ENCODE measurements around the gene UNC13D.

The UNC13D gene

DNA sequence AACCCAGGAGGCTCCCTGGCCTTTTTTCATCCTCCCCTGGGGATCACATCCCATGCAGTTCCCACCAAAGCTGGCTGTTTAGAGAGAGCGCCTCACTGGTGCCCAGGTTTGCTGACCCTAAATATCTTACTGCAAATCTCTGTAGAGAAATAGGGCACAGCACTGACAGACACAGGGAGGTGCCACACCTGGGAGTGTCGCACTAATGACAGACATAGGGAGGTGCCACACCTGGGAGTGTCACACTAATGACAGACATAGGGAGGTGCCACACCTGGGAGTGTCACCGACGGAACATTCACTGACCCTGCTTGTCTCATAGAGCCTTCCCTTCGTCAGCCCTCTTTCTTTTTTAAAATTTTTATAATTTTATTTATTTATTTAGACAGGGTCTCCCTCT, 34.0 kb downstream of the UNC13D start:
- H3K4me1 ChIP-seq (ENCODE audit: control insufficient read depth in 1 of 2, insufficient read depth in 1 of 2, low read depth in 1 of 2, low read length in 1 of 2): no peaks in the 10 kb centered on the region
- H3K27me3 ChIP-seq: no peaks in the 10 kb centered on the region
- no peaks in the 10 kb centered on the region for H3K9me3 ChIP-seq
- H3K4me3 ChIP-seq (ENCODE audit: low read depth in 1 of 2, low read length in 1 of 2): no peak overlapping the region
- H3K36me3 ChIP-seq: peaks cover 52% of the 10 kb centered on the region
- no peak overlapping the region for H3K27ac ChIP-seq
- TF ChIP-seq, protein P1, sequence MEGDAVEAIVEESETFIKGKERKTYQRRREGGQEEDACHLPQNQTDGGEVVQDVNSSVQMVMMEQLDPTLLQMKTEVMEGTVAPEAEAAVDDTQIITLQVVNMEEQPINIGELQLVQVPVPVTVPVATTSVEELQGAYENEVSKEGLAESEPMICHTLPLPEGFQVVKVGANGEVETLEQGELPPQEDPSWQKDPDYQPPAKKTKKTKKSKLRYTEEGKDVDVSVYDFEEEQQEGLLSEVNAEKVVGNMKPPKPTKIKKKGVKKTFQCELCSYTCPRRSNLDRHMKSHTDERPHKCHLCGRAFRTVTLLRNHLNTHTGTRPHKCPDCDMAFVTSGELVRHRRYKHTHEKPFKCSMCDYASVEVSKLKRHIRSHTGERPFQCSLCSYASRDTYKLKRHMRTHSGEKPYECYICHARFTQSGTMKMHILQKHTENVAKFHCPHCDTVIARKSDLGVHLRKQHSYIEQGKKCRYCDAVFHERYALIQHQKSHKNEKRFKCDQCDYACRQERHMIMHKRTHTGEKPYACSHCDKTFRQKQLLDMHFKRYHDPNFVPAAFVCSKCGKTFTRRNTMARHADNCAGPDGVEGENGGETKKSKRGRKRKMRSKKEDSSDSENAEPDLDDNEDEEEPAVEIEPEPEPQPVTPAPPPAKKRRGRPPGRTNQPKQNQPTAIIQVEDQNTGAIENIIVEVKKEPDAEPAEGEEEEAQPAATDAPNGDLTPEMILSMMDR (IDR thresholded peaks at IDR 0.05): no peak

DNA sequence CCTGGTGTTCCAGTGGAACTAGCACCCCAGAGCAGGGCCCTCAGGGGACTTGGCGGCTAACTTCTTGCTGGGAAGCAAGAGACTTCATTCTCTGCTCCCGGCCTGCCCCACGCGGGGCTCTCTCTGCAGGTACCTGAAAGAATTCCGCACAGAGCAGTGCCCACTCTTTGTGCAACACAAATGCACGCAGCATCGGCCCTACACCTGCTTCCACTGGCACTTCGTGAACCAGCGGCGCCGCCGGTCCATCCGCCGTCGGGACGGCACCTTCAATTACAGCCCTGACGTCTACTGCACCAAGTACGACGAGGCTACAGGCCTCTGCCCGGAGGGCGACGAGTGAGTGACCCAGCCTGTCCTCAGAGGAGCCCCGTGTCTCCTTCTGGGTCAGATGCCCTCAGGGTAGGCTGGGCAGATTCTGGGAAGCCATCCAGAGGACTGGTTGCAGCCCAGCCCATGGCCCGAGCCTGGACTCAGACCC, 34.5 kb downstream of the UNC13D start:
- H3K4me3 ChIP-seq (ENCODE audit: low read depth in 1 of 2, low read length in 1 of 2): no peak overlapping the region
- H3K27me3 ChIP-seq: no peaks in the 10 kb centered on the region
- TF ChIP-seq, protein P1 (IDR thresholded peaks at IDR 0.05): no peak
- no peak overlapping the region for H3K27ac ChIP-seq
- H3K9me3 ChIP-seq: no peaks in the 10 kb centered on the region
- no peaks in the 10 kb centered on the region for H3K4me1 ChIP-seq (ENCODE audit: control insufficient read depth in 1 of 2, insufficient read depth in 1 of 2, low read depth in 1 of 2, low read length in 1 of 2)
- peaks cover 46% of the 10 kb centered on the region for H3K36me3 ChIP-seq

DNA sequence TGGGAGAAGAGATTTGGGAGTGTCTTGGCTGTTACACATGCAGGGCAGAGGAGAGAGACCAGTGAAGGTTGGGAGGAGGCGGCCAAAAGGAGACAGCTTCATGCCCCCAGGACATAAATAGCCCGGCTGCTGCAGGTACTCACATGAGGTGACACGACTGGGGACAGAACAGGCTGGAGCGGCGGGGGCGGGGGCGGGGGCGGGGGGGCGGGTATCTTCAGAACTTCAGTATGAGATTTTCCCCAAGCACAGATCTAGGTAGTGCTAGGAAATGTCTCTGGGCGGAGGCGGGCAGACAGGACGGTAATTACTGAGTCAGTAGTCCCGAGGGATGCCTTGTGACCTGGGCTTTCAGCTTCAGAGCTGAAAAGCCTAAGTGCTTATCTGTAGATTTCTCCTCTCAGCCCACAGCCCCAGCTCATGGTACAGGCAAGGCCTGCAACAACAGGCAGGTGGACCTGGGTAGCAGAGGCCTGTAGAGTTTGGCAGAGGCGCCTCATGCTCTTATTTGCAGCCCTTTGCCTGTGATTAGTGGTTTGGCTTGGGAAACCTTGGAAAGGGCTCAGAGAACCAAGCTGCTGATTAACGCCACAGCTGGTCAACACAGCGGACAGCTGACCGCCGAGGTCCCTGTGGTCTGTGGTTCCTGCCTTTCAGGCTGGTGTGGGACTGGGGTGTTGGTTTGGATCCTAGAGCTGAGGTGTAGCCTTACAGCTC, 35.1 kb downstream of the UNC13D start:
- TF ChIP-seq, protein P1 (IDR thresholded peaks at IDR 0.05): no peak
- no peak overlapping the region for H3K4me3 ChIP-seq (ENCODE audit: low read depth in 1 of 2, low read length in 1 of 2)
- H3K27me3 ChIP-seq: no peaks in the 10 kb centered on the region
- peaks cover 43% of the 10 kb centered on the region for H3K36me3 ChIP-seq
- no peak overlapping the region for H3K27ac ChIP-seq
- no peaks in the 10 kb centered on the region for H3K9me3 ChIP-seq
- no peaks in the 10 kb centered on the region for H3K4me1 ChIP-seq (ENCODE audit: control insufficient read depth in 1 of 2, insufficient read depth in 1 of 2, low read depth in 1 of 2, low read length in 1 of 2)

DNA sequence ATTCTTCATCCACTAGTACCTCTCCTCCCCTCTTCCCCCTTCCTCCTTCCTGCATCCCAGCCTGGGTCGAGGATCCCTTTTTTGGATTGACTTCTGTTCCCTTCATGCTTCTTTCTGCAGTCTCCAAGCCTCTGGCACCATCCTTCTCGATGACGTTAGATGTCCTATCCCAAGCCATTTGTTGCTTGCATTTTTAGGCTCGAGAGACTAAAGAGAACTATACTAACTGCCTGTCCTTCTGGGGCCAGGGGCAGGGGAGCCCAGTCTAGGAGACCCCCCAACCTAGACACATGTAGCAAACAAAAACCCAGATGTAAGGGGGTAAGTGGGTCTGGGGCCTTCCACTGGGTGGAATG, 35.7 kb downstream of the UNC13D start:
- no peaks in the 10 kb centered on the region for H3K4me1 ChIP-seq (ENCODE audit: control insufficient read depth in 1 of 2, insufficient read depth in 1 of 2, low read depth in 1 of 2, low read length in 1 of 2)
- H3K27ac ChIP-seq: no peak overlapping the region
- no peaks in the 10 kb centered on the region for H3K9me3 ChIP-seq
- H3K36me3 ChIP-seq: peaks cover 37% of the 10 kb centered on the region
- TF ChIP-seq, protein P1 (IDR thresholded peaks at IDR 0.05): no peak
- no peaks in the 10 kb centered on the region for H3K27me3 ChIP-seq
- H3K4me3 ChIP-seq (ENCODE audit: low read depth in 1 of 2, low read length in 1 of 2): no peak overlapping the region

DNA sequence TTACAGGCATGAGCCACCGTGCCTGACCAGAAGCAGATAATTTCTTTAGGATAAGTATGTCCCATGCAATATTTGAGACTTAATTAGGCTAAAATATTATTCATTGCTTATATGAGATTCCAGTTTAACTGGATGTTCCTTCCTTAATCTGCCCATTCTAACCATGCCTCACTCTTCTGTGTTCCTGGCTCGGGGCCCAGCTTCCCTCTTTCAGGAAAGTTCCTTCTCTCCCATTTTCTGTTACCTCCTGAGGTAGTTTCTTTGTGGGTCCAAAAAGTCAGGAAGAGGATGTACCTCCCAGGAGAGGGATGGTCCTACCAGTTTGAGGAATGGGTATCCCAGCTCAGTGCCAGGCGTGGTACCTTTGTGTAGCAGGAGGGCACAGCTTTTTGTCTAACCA, 36.3 kb downstream of the UNC13D start:
- Histone ChIP-seq H3K4me3 (ENCODE audit: low read depth in 1 of 2, low read length in 1 of 2) (no peak overlapping the region), H3K4me1 (ENCODE audit: control insufficient read depth in 1 of 2, insufficient read depth in 1 of 2, low read depth in 1 of 2, low read length in 1 of 2) (no peaks in the 10 kb centered on the region), H3K9me3 (no peaks in the 10 kb centered on the region), H3K27ac (no peak overlapping the region), H3K36me3 (peaks cover 31% of the 10 kb centered on the region), H3K27me3 (no peaks in the 10 kb centered on the region)
- TF ChIP-seq, protein P1 (IDR thresholded peaks at IDR 0.05): no peak
